Endothelial cell of umbilical vein (primary cell): ENCODE measurements around the gene CPA3. TPM values are rescaled to one million over a fixed set of nuclear protein-coding genes. Genes with fewer than 3 reads are reported as not detected.
A peak's percentile ranks its signal among the peaks of the same experiment; 100 is the strongest.

ENCODE experiments used
- Bru-seq: library from RNA; stranded (reverse); fragments of 400-500 nt; gene quantifications from one replicate; lab custom pipeline; 2021; lab: Mats Ljungman, UMichigan
- BruChase-seq, 2 experiments: library from RNA; stranded (reverse); fragments of 400-500 nt; gene quantifications; one replicate each; lab custom pipeline; 2021; lab: Mats Ljungman, UMichigan
- BruUV-seq: library from RNA; stranded (reverse); fragments of 400-500 nt; replicated peaks from 2 replicates; lab custom pipeline; 2021; lab: Mats Ljungman, UMichigan
- CTCF ChIA-PET: fragments of 300-600, 350-600 bp; sonication (Branson Sonifier 250); formaldehyde crosslinking; loops from one replicate; lab custom pipeline; 2021; ENCODE audit warnings: antibody characterized with exemption, inconsistent platforms; lab: Charles Lee
- POLR2A ChIA-PET: fragments of 300-600, 350-600 bp; sonication (Branson Sonifier 250); formaldehyde crosslinking; loops from one replicate; lab custom pipeline; 2021; ENCODE audit warnings: antibody characterized with exemption, inconsistent platforms; lab: Charles Lee
- DNase-seq: peaks from one replicate; pipeline ENCODE4 v3.0.0-alpha.2; 2011; ENCODE audit warnings: low read depth, low spot score
- FAIRE-seq: peaks from 2 replicates; lab custom pipeline; 2011; peaks lifted over from hg19 to GRCh38; lab: Jason Lieb, UNC
- H2AFZ ChIP-seq: 2 replicates; pipeline ENCODE4 v1.6.0; 2012; ENCODE audit warnings: low read depth, low read length, control low read depth, inconsistent platforms
- H3K27ac ChIP-seq: 2 replicates; pipeline ENCODE4 v1.5.1; 2011; ENCODE audit warnings: low read depth, mild to moderate bottlenecking, control low read depth, low read length, moderate library complexity; ENCODE audit not compliant: insufficient read depth
- H3K27me3 ChIP-seq, 2 experiments: 2 replicates each; pipeline versions ENCODE4 v1.6.0 to v1.6.1; 2011; ENCODE audit warnings: low read length in 2 of 2, mixed read lengths in 1 of 2; ENCODE audit not compliant: control insufficient read depth in 2 of 2, insufficient read depth in 2 of 2
- H3K36me3 ChIP-seq, 2 experiments: 2 replicates in 1 of 2; 3 replicates in 1 of 2; pipeline ENCODE4 v1.5.1; 2011; ENCODE audit warnings: low read length in 2 of 2, mild to moderate bottlenecking in 1 of 2, moderate library complexity in 1 of 2; ENCODE audit not compliant: control insufficient read depth in 2 of 2, insufficient read depth in 2 of 2; ENCODE audit errors: extremely low read depth in 1 of 2
- H3K4me1 ChIP-seq: 3 replicates; pipeline ENCODE4 v1.5.1; 2011; ENCODE audit warnings: mild to moderate bottlenecking, low read length; ENCODE audit not compliant: control insufficient read depth, insufficient read depth; ENCODE audit errors: extremely low read depth
- H3K4me2 ChIP-seq: 2 replicates; pipeline ENCODE4 v1.6.1; 2011; ENCODE audit warnings: low read length, control low read depth, mixed read lengths; ENCODE audit not compliant: insufficient read depth
- H3K4me3 ChIP-seq, 3 experiments: fragments of 200-600 bp in 1 of 3; sonication (generic), shearing (Covaris generic) in 1 of 3; replicated peaks in 1 of 3; 2 replicates each; pipeline ENCODE4 v1.5.1; 2011 to 2016; ENCODE audit warnings: control low read depth in 3 of 3, low read length in 3 of 3, mild to moderate bottlenecking in 2 of 3, inconsistent platforms in 1 of 3, low read depth in 1 of 3, moderate library complexity in 1 of 3; ENCODE audit not compliant: insufficient read depth in 1 of 3
- H3K79me2 ChIP-seq: 2 replicates; pipeline ENCODE4 v1.6.0; 2012; ENCODE audit warnings: low read length, inconsistent platforms; ENCODE audit not compliant: control insufficient read depth, insufficient read depth
- H3K9ac ChIP-seq: replicated peaks from 2 replicates; pipeline ENCODE3; 2011; ENCODE audit warnings: low read length, control low read depth; ENCODE audit not compliant: insufficient read depth; ENCODE audit errors: extremely low read depth
- H3K9me1 ChIP-seq: replicated peaks from 3 replicates; pipeline ENCODE4 v1.6.0; 2011; ENCODE audit warnings: mild to moderate bottlenecking, low read length; ENCODE audit not compliant: control insufficient read depth, insufficient read depth; ENCODE audit errors: extremely low read depth
- H3K9me3 ChIP-seq: replicated peaks from 2 replicates; pipeline ENCODE4 v1.5.1; 2012; ENCODE audit warnings: low read length, inconsistent platforms; ENCODE audit not compliant: control insufficient read depth, insufficient read depth
- H4K20me1 ChIP-seq: replicated peaks from 2 replicates; pipeline ENCODE3; 2011; ENCODE audit warnings: mild to moderate bottlenecking, low read length; ENCODE audit not compliant: control insufficient read depth, insufficient read depth; ENCODE audit errors: extremely low read depth
- CTCF ChIP-seq, 2 donors: IDR thresholded peaks; 1 replicate in 1 of 2; 2 replicates in 1 of 2; pipeline ENCODE4 v1.5.1; 2011; ENCODE audit warnings: low read length in 2 of 2, mild to moderate bottlenecking in 2 of 2, moderate library complexity in 2 of 2, control low read depth in 1 of 2, inconsistent platforms in 1 of 2, low read depth in 1 of 2; ENCODE audit not compliant: insufficient read depth in 1 of 2; ENCODE audit errors: extremely low read depth in 1 of 2
- GATA2 ChIP-seq: IDR thresholded peaks from 2 replicates; pipeline ENCODE4 v1.7.0; 2011; ENCODE audit warnings: low read depth, mild to moderate bottlenecking, moderate library complexity, mixed read lengths, low read length; ENCODE audit not compliant: insufficient read length, insufficient read depth
- JUN ChIP-seq: IDR thresholded peaks from 2 replicates; pipeline ENCODE4 v1.6.1; 2011; ENCODE audit warnings: borderline replicate concordance, low read depth; ENCODE audit not compliant: insufficient read length, insufficient read depth
- MAX ChIP-seq: IDR thresholded peaks from 2 replicates; pipeline ENCODE4 v1.6.1; 2011; ENCODE audit not compliant: insufficient read depth, insufficient read length
- POLR2A ChIP-seq: IDR thresholded peaks from 2 replicates; pipeline ENCODE4 v1.6.1; 2012; ENCODE audit warnings: low read depth, mild to moderate bottlenecking, control low read depth, low read length
- dilution Hi-C: fragments of 300-500 bp; cut with MboI; formaldehyde crosslinking; loops from one replicate; pipeline ENCODE4 v1.15.0; 2019; ENCODE audit warnings: low sequenced_read_pairs; ENCODE audit not compliant: extremely low pct_ligation_motif_present
- intact Hi-C: fragments of 100-400 bp; cut with micrococcal nuclease; formaldehyde crosslinking; loops from one replicate; pipeline ENCODE4 v1.10.0; 2022
- long read RNA-seq: library from polyadenylated mRNA; stranded (forward); transcript quantifications from one replicate; pipeline ENCODE4 v2.0.0, GENCODE V29; 2021
- polyA minus RNA-seq, 3 experiments: library from RNA; depleted of rRNA, polyadenylated mRNA; stranded (reverse); fragments of >200 nt; gene quantifications; 1 replicate in 1 of 3; 2 replicates in 2 of 3; pipeline ENCODE4 v1.2.3, GENCODE V29; 2011
- polyA plus RNA-seq, 4 experiments: library from polyadenylated mRNA; depleted of rRNA in 3 of 4; stranded (reverse) in 3 of 4; unstranded in 1 of 4; fragments of >200 nt; gene quantifications; 2 replicates each; pipeline versions ENCODE4 v1.2.1 to v1.2.3, GENCODE V29; 2011 to 2012; ENCODE audit warnings: missing spikeins in 1 of 4
- total RNA-seq: library from RNA; stranded (reverse); gene quantifications from 2 replicates; pipeline ENCODE4 v1.2.3, GENCODE V29; 2021

Gene CPA3
- total RNA-seq (1.7 and 3.3 TPM in 2 replicates), polyA plus RNA-seq (4.6 and 6.4 TPM in 2 replicates), polyA minus RNA-seq (3.0 and 3.8 TPM in 2 replicates), Bru-seq, nascent RNA (percentile 36 among the genes with signal in this experiment), BruChase-seq, experiment 1, labeled RNA remaining after a 6-hour chase (percentile 35 among the genes with signal in this experiment), BruChase-seq, experiment 2, labeled RNA remaining after a 2-hour chase (percentile 38 among the genes with signal in this experiment)
- polyA plus RNA-seq (2011; cell fraction: cytosol; rRNA removed): 5.2 and 5.6 TPM in 2 replicates
- 1.7 and 3.1 TPM in 2 replicates for polyA plus RNA-seq (2011; cell fraction: nucleus; rRNA removed)
- polyA plus RNA-seq (2012): 5.3 and 7.4 TPM in 2 replicates
- polyA minus RNA-seq (2011; cell fraction: cytosol; rRNA and poly(A)+ RNA removed): not detected
- polyA minus RNA-seq (2011; cell fraction: nucleus; rRNA and poly(A)+ RNA removed): 4.9 and 5.5 TPM in 2 replicates
- long read RNA-seq, transcript CPA3-202 (5 exons, 546 nt): major isoform, 6 of 9 reads
- long read RNA-seq, partial matches to known transcripts: 1 of 9 reads
- long read RNA-seq, other reads (novel, unspliced or antisense): 2 of 9 reads

GRCh38 chr3:148865049-148865448 lies at the start of gene CPA3:
Gene CPA3, plus strand, starts transcription at chr3:148865296. Its CDS starts 12 bp downstream, at chr3:148865308.
- Histone ChIP-seq H3K79me2 (no peaks in the 10 kb centered on the region), H3K9me1 (no peaks in the 10 kb centered on the region), H2AFZ (no peak within 1 kb of the TSS), H3K4me2 (no peak within 1 kb of the TSS), H3K9ac (no peak within 1 kb of the TSS), H3K36me3 (no peaks in the 10 kb centered on the region), H3K4me1 (no peaks in the 10 kb centered on the region), H3K27ac (no peak within 1 kb of the TSS), H4K20me1 (no peaks in the 10 kb centered on the region), H3K4me3 (no peak within 1 kb of the TSS), H3K9me3 (no peaks in the 10 kb centered on the region), H3K27me3 (peaks cover 23 to 24% of the 10 kb centered on the region in 2 experiments)
- FAIRE-seq: no peak
- dilution Hi-C loops: no loop called here
- no peak for DNase-seq
- intact Hi-C loops: no loop called here
- ChIA-PET CTCF (interaction anchor here (1.9 to 2.8 kb wide), 2 partner anchors 79 to 90 kb away, joined by 4 to 12 read pairs; no protein-coding TSS in a partner anchor), POLR2A (no interaction called here)
- no peak for TF ChIP-seq POLR2A
- no peak for TF ChIP-seq MAX
- no peak for TF ChIP-seq JUN
- no peak for TF ChIP-seq GATA2
- no peak for TF ChIP-seq CTCF (IDR thresholded peaks at IDR 0.05; ENCODE audit: extremely low read depth in 1 of 2, insufficient read depth in 1 of 2, low read depth in 1 of 2, low read length in 2 of 2)
- BruUV-seq: no TSS peak
